IMR-90 (cell line): Measurements from ENCODE around the gene CARS2. TPM values are rescaled to one million over a fixed set of nuclear protein-coding genes. Genes with fewer than 3 reads are reported as not detected.

Experiments used
- ATAC-seq: fragments of 200-7000 bp; cut with Tn5 transposase; 2 replicates; pipeline ENCODE4 v1.9.1; 2020; ENCODE audit warnings: low read depth, mild to moderate bottlenecking, moderate library complexity
- BruUV-seq: library from RNA; stranded (reverse); fragments of 400-500 nt; replicated peaks from 2 replicates; lab custom pipeline; 2021; lab: Mats Ljungman, UMichigan
- CTCF ChIA-PET: fragments of 300-600 bp; formaldehyde crosslinking; extraction: SDS; loops from one replicate; lab custom pipeline; 2021; ENCODE audit warnings: antibody characterized with exemption; lab: Yijun Ruan, JAX
- POLR2A ChIA-PET: fragments of 300-600 bp; sonication (Branson Sonifier 250); formaldehyde crosslinking; loops from one replicate; lab custom pipeline; 2022; ENCODE audit warnings: antibody characterized with exemption; ENCODE audit not compliant: unreplicated experiment; lab: Charles Lee
- DNase-seq: peaks from one replicate; pipeline ENCODE4 v3.0.0; 2013
- H2AFZ ChIP-seq: replicated peaks from 2 replicates; pipeline ENCODE3; 2013; ENCODE audit warnings: low read length, mild to moderate bottlenecking; ENCODE audit not compliant: poor library complexity
- H2AK5ac ChIP-seq: 2 replicates; pipeline ENCODE4 v1.6.1; 2013; ENCODE audit warnings: low read depth, low read length, inconsistent platforms
- H2AK9ac ChIP-seq: replicated peaks from 2 replicates; pipeline ENCODE3; 2013; ENCODE audit warnings: mild to moderate bottlenecking, low read depth, low read length, moderate library complexity; ENCODE audit not compliant: poor library complexity
- H2BK120ac ChIP-seq: 2 replicates; pipeline ENCODE4 v1.6.1; 2013; ENCODE audit warnings: low read depth, low read length, inconsistent platforms
- H2BK15ac ChIP-seq: 3 replicates; pipeline ENCODE4 v1.6.1; 2013; ENCODE audit warnings: low read depth, low read length, inconsistent platforms
- H2BK20ac ChIP-seq: 2 replicates; pipeline ENCODE4 v1.6.1; 2013; ENCODE audit warnings: low read depth, mild to moderate bottlenecking, inconsistent platforms, low read length, moderate library complexity
- H2BK5ac ChIP-seq: 2 replicates; pipeline ENCODE4 v1.6.1; 2013; ENCODE audit warnings: mild to moderate bottlenecking, low read depth, low read length, inconsistent platforms; ENCODE audit not compliant: poor library complexity, severe bottlenecking
- H3K14ac ChIP-seq: replicated peaks from 2 replicates; pipeline ENCODE4 v1.6.1; 2013; ENCODE audit warnings: low read depth, low read length, inconsistent platforms
- H3K18ac ChIP-seq: 2 replicates; pipeline ENCODE4 v1.6.1; 2013; ENCODE audit warnings: low read depth, low read length, control low read depth
- H3K23ac ChIP-seq: 2 replicates; pipeline ENCODE4 v1.6.1; 2013; ENCODE audit warnings: low read depth, low read length, inconsistent platforms
- H3K27ac ChIP-seq: 2 replicates; pipeline ENCODE4 v1.5.1; 2013; ENCODE audit warnings: mild to moderate bottlenecking, control low read depth, low read length; ENCODE audit not compliant: insufficient read depth
- H3K27me3 ChIP-seq: 2 replicates; pipeline ENCODE4 v1.6.1; 2013; ENCODE audit warnings: low read length; ENCODE audit not compliant: control insufficient read depth, insufficient read depth
- H3K36me3 ChIP-seq: 2 replicates; pipeline ENCODE4 v1.6.1; 2013; ENCODE audit warnings: low read length, mixed read lengths; ENCODE audit not compliant: control insufficient read depth, insufficient read depth
- H3K4ac ChIP-seq: 2 replicates; pipeline ENCODE4 v1.6.1; 2013; ENCODE audit warnings: low read depth, low read length, inconsistent platforms
- H3K4me1 ChIP-seq: 2 replicates; pipeline ENCODE4 v1.6.1; 2013; ENCODE audit warnings: low read length, mixed read lengths; ENCODE audit not compliant: control insufficient read depth, insufficient read depth
- H3K4me2 ChIP-seq: 2 replicates; pipeline ENCODE4 v1.6.1; 2013; ENCODE audit warnings: low read depth, mild to moderate bottlenecking, control low read depth, low read length, moderate library complexity
- H3K4me3 ChIP-seq: 2 replicates; pipeline ENCODE4 v1.5.1; 2013; ENCODE audit warnings: low read depth, mild to moderate bottlenecking, control low read depth, low read length, moderate library complexity; ENCODE audit not compliant: insufficient read depth
- H3K56ac ChIP-seq: 2 replicates; pipeline ENCODE4 v1.6.1; 2013; ENCODE audit warnings: low read length, inconsistent platforms; ENCODE audit not compliant: insufficient read depth; ENCODE audit errors: extremely low read depth
- H3K79me1 ChIP-seq, 2 experiments: 2 replicates each; pipeline ENCODE4 v1.6.1; 2013; ENCODE audit warnings: low read length in 2 of 2, inconsistent platforms in 1 of 2, low read depth in 1 of 2
- H3K9ac ChIP-seq: 2 replicates; pipeline ENCODE4 v1.6.1; 2013; ENCODE audit warnings: low read depth, low read length, control low read depth
- H3K9me1 ChIP-seq: 2 replicates; pipeline ENCODE4 v1.6.1; 2013; ENCODE audit warnings: low read length, inconsistent platforms; ENCODE audit not compliant: insufficient read depth
- H3K9me3 ChIP-seq: 2 replicates; pipeline ENCODE4 v1.6.1; 2013; ENCODE audit warnings: low read length; ENCODE audit not compliant: control insufficient read depth, insufficient read depth
- H4K20me1 ChIP-seq: 2 replicates; pipeline ENCODE4 v1.6.1; 2013; ENCODE audit warnings: low read length, inconsistent platforms; ENCODE audit not compliant: insufficient read depth
- H4K5ac ChIP-seq: 2 replicates; pipeline ENCODE4 v1.6.1; 2013; ENCODE audit warnings: mild to moderate bottlenecking, low read depth, low read length, control low read depth
- H4K8ac ChIP-seq, 2 experiments: 2 replicates each; pipeline ENCODE4 v1.6.1; 2013; ENCODE audit warnings: low read depth in 2 of 2, low read length in 2 of 2, control low read depth in 1 of 2, inconsistent platforms in 1 of 2
- H4K91ac ChIP-seq: 2 replicates; pipeline ENCODE4 v1.6.1; 2013; ENCODE audit warnings: low read depth, low read length, inconsistent platforms; ENCODE audit not compliant: insufficient read depth
- BHLHE40 ChIP-seq: fragments of 150-350 bp; IDR thresholded peaks from 2 replicates; pipeline ENCODE4 v1.6.1; 2016; ENCODE audit warnings: mild to moderate bottlenecking, low read depth, low read length
- CEBPB ChIP-seq: IDR thresholded peaks from 2 replicates; pipeline ENCODE4 v1.6.1; 2012; ENCODE audit warnings: low read depth, low read length, improper control_type of control experiment
- CHD1 ChIP-seq: IDR thresholded peaks from 2 replicates; pipeline ENCODE4 v1.6.1; 2012; ENCODE audit warnings: low read depth, low read length, improper control_type of control experiment
- FOS ChIP-seq: fragments of 150-350 bp; IDR thresholded peaks from 2 replicates; pipeline ENCODE4 v1.6.1; 2016; ENCODE audit warnings: low read depth, low read length
- MAFK ChIP-seq: IDR thresholded peaks from 2 replicates; pipeline ENCODE4 v1.6.1; 2012; ENCODE audit warnings: low read depth, low read length, improper control_type of control experiment
- POLR2A ChIP-seq: IDR thresholded peaks from 2 replicates; pipeline ENCODE4 v1.6.1; 2012; ENCODE audit warnings: mild to moderate bottlenecking, low read depth, low read length
- RAD21 ChIP-seq: IDR thresholded peaks from 2 replicates; pipeline ENCODE4 v1.6.1; 2012; ENCODE audit warnings: low read length, improper control_type of control experiment
- RCOR1 ChIP-seq: IDR thresholded peaks from 2 replicates; pipeline ENCODE4 v1.6.1; 2012; ENCODE audit warnings: mild to moderate bottlenecking, low read length, improper control_type of control experiment; ENCODE audit not compliant: insufficient replicate concordance
- RFX5 ChIP-seq: IDR thresholded peaks from 2 replicates; pipeline ENCODE4 v1.8.0; 2012; ENCODE audit warnings: low read depth, mild to moderate bottlenecking, low read length, moderate library complexity
- SMC3 ChIP-seq: fragments of 150-350 bp; IDR thresholded peaks from 2 replicates; pipeline ENCODE4 v1.6.1; 2016; ENCODE audit warnings: low read depth, mild to moderate bottlenecking, antibody characterized with exemption, low read length, moderate library complexity
- WGBS, 2 experiments: methylation state at CpG; one replicate each; pipeline versions ENCODE4 v1.1.5 to v1.1.7; 2013; ENCODE audit warnings: missing lambda C conversion rate in 2 of 2; ENCODE audit not compliant: insufficient read length in 1 of 2; ENCODE audit errors: extremely low coverage in 2 of 2; 5-methylcytosine and 5-hydroxymethylcytosine counted together
- dilution Hi-C: fragments of 300-500 bp; cut with HindIII; formaldehyde crosslinking; loops from one replicate; pipeline ENCODE4 v1.14.3; 2018; ENCODE audit warnings: low sequenced_read_pairs; ENCODE audit not compliant: unreplicated experiment
- in situ Hi-C: fragments of 300-500 bp; cut with MboI; formaldehyde crosslinking; loops from 3 replicates; pipeline ENCODE4 v1.14.3; 2019; ENCODE audit warnings: low sequenced_read_pairs, inconsistent platforms, mixed read lengths
- intact Hi-C: fragments of 100-400 bp; cut with micrococcal nuclease; formaldehyde crosslinking; loops from 2 replicates; pipeline ENCODE4 v1.10.0; 2022
- polyA plus RNA-seq, 3 experiments: library from polyadenylated mRNA; depleted of rRNA; stranded (reverse); fragments of >200 nt; gene quantifications; 2 replicates each; pipeline ENCODE4 v1.2.3, GENCODE V29; 2012; ENCODE audit warnings: low replicate concordance in 1 of 3
- total RNA-seq: library from RNA; depleted of rRNA; stranded (reverse); fragments of >200 nt; gene quantifications from 2 replicates; pipeline ENCODE4 v1.2.3, GENCODE V29; 2012

Gene CARS2
- total and polyA plus RNA-seq, 2 of the 4 experiments (the other 2 are of a cell fraction), result 76.2 to 76.4 TPM

GRCh38 chr13:110677731-110678545 lies 28.0 kb downstream of the CARS2 start:
- H4K91ac ChIP-seq, result no peak overlapping the region
- no peak overlapping the region for H2BK120ac ChIP-seq
- H3K9ac ChIP-seq, result no peak overlapping the region
- H4K20me1 ChIP-seq, result peaks cover 6% of the 10 kb centered on the region; the same call in 1 of the 2 replicates
- dilution Hi-C loops (no loop called here), in situ Hi-C loops (no loop called here), intact Hi-C loops (no loop called here)
- H4K5ac ChIP-seq, result no peak overlapping the region
- peaks cover 51% of the 10 kb centered on the region for H3K36me3 ChIP-seq
- no TSS peak for BruUV-seq
- CTCF ChIA-PET, result no interaction called here
- H3K23ac ChIP-seq, result no peak overlapping the region
- H3K27ac ChIP-seq, result no peak overlapping the region
- no peaks in the 10 kb centered on the region for H3K27me3 ChIP-seq
- 0 out of 2 replicates have a peak, but pooled peaks cover 3% of the 10 kb centered on the region for H3K9me1 ChIP-seq
- ATAC-seq (no peak), DNase-seq (peak; percentile 37)
- H3K4me1 ChIP-seq, result no peaks in the 10 kb centered on the region
- H2BK15ac ChIP-seq, result no peak overlapping the region
- H3K9me3 ChIP-seq, result no peaks in the 10 kb centered on the region
- H2BK5ac ChIP-seq, result no peak overlapping the region
- POLR2A ChIA-PET, result no interaction called here
- H3K79me1 ChIP-seq, result peaks cover 10 to 12% of the 10 kb centered on the region in 2 experiments; a peak in 3 of 4 replicates
- H2AK5ac ChIP-seq, result no peak overlapping the region
- no peak overlapping the region; the same call in 1 of the 2 replicates for H3K14ac ChIP-seq
- no peak overlapping the region for H4K8ac ChIP-seq
- no peak overlapping the region for H3K4me2 ChIP-seq
- 94% methylated on average over 23 of the region's 28 CpGs; no CpG with 5 or more reads in 1 of the 2 experiments for WGBS, 2 experiments
- no peak for TF ChIP-seq BHLHE40
- no peak for TF ChIP-seq CEBPB
- TF ChIP-seq POLR2A, result no peak
- no peak for TF ChIP-seq SMC3
- TF ChIP-seq MAFK, result no peak
- no peak for TF ChIP-seq RFX5
- no peak for TF ChIP-seq CHD1
- no peak for TF ChIP-seq RAD21
- no peak for TF ChIP-seq FOS
- TF ChIP-seq RCOR1, result no peak
- H3K56ac ChIP-seq, result no peak overlapping the region
- H2AFZ ChIP-seq, result no peak overlapping the region
- no peak overlapping the region for H3K4me3 ChIP-seq
- H3K18ac ChIP-seq, result no peak overlapping the region
- H2AK9ac ChIP-seq, result peak overlapping the region; percentile 31
- no peak overlapping the region for H3K4ac ChIP-seq
- no peak overlapping the region for H2BK20ac ChIP-seq
